ENCODE data around the gene SLAIN2. TPM values are rescaled to one million over a fixed set of nuclear protein-coding genes. Genes with fewer than 3 reads are reported as not detected.
"Not testable (repeated sequence)": the region's sequence is repeated elsewhere in the genome, so short reads cannot be mapped to it uniquely, and the experiment has no call there.

The SLAIN2 gene
- total RNA-seq (2021), result 30.8 and 32.0 TPM in 2 replicates
- long read RNA-seq, full-length matches to known transcripts, result 11 of 21 reads
- long read RNA-seq, partial matches to known transcripts, result 4 of 21 reads
- long read RNA-seq, other reads (novel, unspliced or antisense), result 6 of 21 reads

DNA sequence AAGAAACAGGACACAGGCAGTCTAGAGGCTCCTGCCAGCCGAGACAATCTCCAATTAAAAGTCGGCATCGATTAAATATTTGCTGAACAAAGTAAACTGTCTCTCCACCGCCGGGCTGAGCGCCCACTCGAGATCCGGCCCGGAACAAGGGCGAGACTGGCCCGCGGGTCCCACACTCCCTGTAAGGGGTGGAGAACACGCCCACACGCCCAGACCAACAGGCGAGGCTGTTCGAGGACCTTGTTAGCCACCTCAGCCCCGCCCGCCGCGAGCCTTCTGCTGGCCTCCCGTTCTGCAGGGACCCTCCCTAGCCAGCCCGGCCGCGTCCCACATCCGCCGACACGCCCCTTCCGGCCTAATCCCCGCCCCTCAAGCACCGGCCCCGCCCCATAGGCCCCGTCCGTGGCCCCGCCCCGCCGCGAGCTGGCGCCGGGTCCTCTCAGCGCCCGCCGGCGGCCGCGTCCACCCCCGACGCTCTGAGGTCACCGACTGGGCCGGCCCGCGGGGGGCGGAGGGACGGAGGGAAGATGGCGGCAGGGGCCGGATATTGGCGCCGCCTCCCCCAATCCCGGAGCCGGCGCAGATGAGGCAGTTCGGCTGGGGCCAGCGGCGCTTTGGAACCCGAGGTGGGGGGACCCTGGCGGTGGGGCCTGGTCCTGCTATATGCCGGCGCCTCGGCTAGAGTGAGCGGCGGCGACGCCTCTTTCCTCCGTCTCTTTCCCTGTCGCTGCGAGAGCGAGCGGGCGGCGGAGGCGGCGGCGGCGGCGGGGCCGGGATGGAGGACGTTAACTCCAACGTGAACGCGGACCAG lies at the start of gene SLAIN2:
Gene SLAIN2, plus strand, starts transcription at position 565 of the 811 bp plus-strand sequence. Its CDS starts 211 bp downstream, at position 776.
- no peaks in the 10 kb centered on the region for H3K4me1 ChIP-seq (ENCODE audit: insufficient read depth, low read length)
- H3K14ac ChIP-seq (ENCODE audit: insufficient read depth, low read length), result peak within 1 kb of the TSS; percentile 96
- no peaks in the 10 kb centered on the region for H3K27me3 Mint-ChIP-seq (ENCODE audit: low read depth)
- peaks cover 28% of the 10 kb centered on the region; the same call in 1 of the 2 replicates for H3K79me2 ChIP-seq (ENCODE audit: insufficient read depth, low read length)
- no peak within 1 kb of the TSS for H3K27ac ChIP-seq (ENCODE audit: insufficient read length, low read depth, low read length)
- H3K56ac ChIP-seq (ENCODE audit: insufficient read length, low read depth, low read length), result no peak within 1 kb of the TSS
- H3T11ph ChIP-seq (ENCODE audit: low read length), result no peak within 1 kb of the TSS
- TF ChIP-seq, protein P1, sequence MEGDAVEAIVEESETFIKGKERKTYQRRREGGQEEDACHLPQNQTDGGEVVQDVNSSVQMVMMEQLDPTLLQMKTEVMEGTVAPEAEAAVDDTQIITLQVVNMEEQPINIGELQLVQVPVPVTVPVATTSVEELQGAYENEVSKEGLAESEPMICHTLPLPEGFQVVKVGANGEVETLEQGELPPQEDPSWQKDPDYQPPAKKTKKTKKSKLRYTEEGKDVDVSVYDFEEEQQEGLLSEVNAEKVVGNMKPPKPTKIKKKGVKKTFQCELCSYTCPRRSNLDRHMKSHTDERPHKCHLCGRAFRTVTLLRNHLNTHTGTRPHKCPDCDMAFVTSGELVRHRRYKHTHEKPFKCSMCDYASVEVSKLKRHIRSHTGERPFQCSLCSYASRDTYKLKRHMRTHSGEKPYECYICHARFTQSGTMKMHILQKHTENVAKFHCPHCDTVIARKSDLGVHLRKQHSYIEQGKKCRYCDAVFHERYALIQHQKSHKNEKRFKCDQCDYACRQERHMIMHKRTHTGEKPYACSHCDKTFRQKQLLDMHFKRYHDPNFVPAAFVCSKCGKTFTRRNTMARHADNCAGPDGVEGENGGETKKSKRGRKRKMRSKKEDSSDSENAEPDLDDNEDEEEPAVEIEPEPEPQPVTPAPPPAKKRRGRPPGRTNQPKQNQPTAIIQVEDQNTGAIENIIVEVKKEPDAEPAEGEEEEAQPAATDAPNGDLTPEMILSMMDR (conservative IDR thresholded peaks at IDR 0.05), result peak; percentile 61
- H3K27ac Mint-ChIP-seq, result peak within 1 kb of the TSS; percentile 98
- H4K8ac ChIP-seq (replicated peaks; ENCODE audit: insufficient read length, low read depth, low read length), result no peak within 1 kb of the TSS
- H3K27me3 ChIP-seq (ENCODE audit: insufficient read depth, low read length), result no peaks in the 10 kb centered on the region
- H2BK120ac ChIP-seq (ENCODE audit: low read depth, low read length, poor library complexity, severe bottlenecking), result no peak within 1 kb of the TSS
- H3K23me2 ChIP-seq (ENCODE audit: insufficient read length, low read depth, low read length, poor library complexity, severe bottlenecking), result peaks cover 10% of the 10 kb centered on the region
- no peak within 1 kb of the TSS for H2BK5ac ChIP-seq (ENCODE audit: insufficient read length, low read length)
- H3K79me1 ChIP-seq (ENCODE audit: insufficient read depth, low read depth, low read length, poor library complexity, severe bottlenecking), result no peaks in the 10 kb centered on the region
- no peak within 1 kb of the TSS for H3K4ac ChIP-seq (ENCODE audit: low read depth, low read length)
- peak within 1 kb of the TSS; percentile 92 to 95 for H3K4me3 Mint-ChIP-seq
- no peak within 1 kb of the TSS for H3K23ac ChIP-seq (ENCODE audit: insufficient read length, low read depth, low read length)
- no peaks in the 10 kb centered on the region for H3K9me3 ChIP-seq (ENCODE audit: control insufficient read depth, low read depth, low read length)
- H2AFZ ChIP-seq (ENCODE audit: low read length), result no peak within 1 kb of the TSS
- no peak within 1 kb of the TSS for H4K91ac ChIP-seq (ENCODE audit: insufficient read length, low read depth, low read length)
- H4K5ac ChIP-seq (ENCODE audit: insufficient read length, low read depth, low read length), result no peak within 1 kb of the TSS
- H2BK15ac ChIP-seq (ENCODE audit: low read depth, low read length), result no peak within 1 kb of the TSS
- no CpG with 5 or more reads among the region's 89 CpGs for WGBS (ENCODE audit: extremely low coverage, insufficient read length, low lambda C conversion rate)
- H3K18ac ChIP-seq (ENCODE audit: insufficient read length, low read depth, low read length), result peak within 1 kb of the TSS; percentile 86
- no peaks in the 10 kb centered on the region for H4K20me1 ChIP-seq (ENCODE audit: control insufficient read depth, insufficient read depth, insufficient read length)
- H3K4me2 ChIP-seq (ENCODE audit: insufficient read depth, insufficient read length, low read length), result peak within 1 kb of the TSS; percentile 91
- peaks cover 0 to 2% (median 0%) of the 10 kb centered on the region in 3 experiments; a peak in 1 of 7 replicates for H3K36me3 Mint-ChIP-seq (ENCODE audit: insufficient read depth in 1 of 3, low read depth in 3 of 3)
- DNase-seq, result peak; percentile 99
- H3K9me3 Mint-ChIP-seq, result no peaks in the 10 kb centered on the region
- H2BK20ac ChIP-seq (ENCODE audit: low read depth, low read length, poor library complexity, severe bottlenecking), result no peak within 1 kb of the TSS
- no peak within 1 kb of the TSS for H2AK5ac ChIP-seq (ENCODE audit: insufficient read length, low read length)
- no peak within 1 kb of the TSS for H2BK12ac ChIP-seq (ENCODE audit: insufficient read length, low read depth, low read length)
- peak within 1 kb of the TSS; percentile 86 for H3K9ac ChIP-seq (ENCODE audit: extremely low read depth, insufficient read length, low read length)
- H3K4me1 Mint-ChIP-seq, result peaks cover 48 to 53% of the 10 kb centered on the region in 2 experiments

DNA sequence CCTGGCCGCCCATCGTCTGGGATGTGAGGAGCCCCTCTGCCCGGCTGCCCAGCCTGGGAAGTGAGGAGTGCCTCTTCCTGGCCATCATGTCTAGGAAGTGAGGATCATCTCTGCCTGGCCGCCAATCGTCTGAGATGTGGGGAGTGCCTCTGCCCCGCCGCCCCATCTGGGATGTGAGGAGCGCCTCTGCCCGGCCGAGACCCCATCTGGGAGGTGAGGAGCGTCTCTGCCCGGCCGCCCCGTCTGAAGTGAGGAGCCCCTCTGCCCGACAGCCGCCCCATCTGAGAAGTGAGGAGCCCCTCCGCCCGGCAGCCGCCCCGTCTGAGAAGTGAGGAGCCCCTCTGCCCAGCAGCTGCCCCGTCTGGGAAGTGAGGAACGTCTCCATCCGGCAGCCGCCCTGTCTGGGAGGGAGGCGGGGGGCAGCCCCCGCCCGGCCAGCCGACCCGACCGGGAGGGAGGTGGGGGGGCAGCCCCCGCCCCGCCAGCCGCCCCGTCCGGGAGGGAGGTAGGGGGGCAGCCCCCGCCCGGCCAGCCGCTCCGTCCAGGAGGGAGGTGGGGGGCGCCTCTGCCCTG lies 49.0 kb upstream of the SLAIN2 start:
- not testable (repeated sequence) for H3K27ac Mint-ChIP-seq; DNase-seq; H3K23ac ChIP-seq (ENCODE audit: insufficient read length, low read depth, low read length); H2BK12ac ChIP-seq (ENCODE audit: insufficient read length, low read depth, low read length); H3K14ac ChIP-seq (ENCODE audit: insufficient read depth, low read length); H4K8ac ChIP-seq (replicated peaks; ENCODE audit: insufficient read length, low read depth, low read length); H4K5ac ChIP-seq (ENCODE audit: insufficient read length, low read depth, low read length); H3K9ac ChIP-seq (ENCODE audit: extremely low read depth, insufficient read length, low read length); H3K23me2 ChIP-seq (ENCODE audit: insufficient read length, low read depth, low read length, poor library complexity, severe bottlenecking); H2AFZ ChIP-seq (ENCODE audit: low read length); H3K27ac ChIP-seq (ENCODE audit: insufficient read length, low read depth, low read length); H2BK15ac ChIP-seq (ENCODE audit: low read depth, low read length); H4K91ac ChIP-seq (ENCODE audit: insufficient read length, low read depth, low read length); H3K27me3 Mint-ChIP-seq (ENCODE audit: low read depth); H3K27me3 ChIP-seq (ENCODE audit: insufficient read depth, low read length); H3K4me1 Mint-ChIP-seq; H2BK20ac ChIP-seq (ENCODE audit: low read depth, low read length, poor library complexity, severe bottlenecking); H3K9me3 ChIP-seq (ENCODE audit: control insufficient read depth, low read depth, low read length); H3K4me3 Mint-ChIP-seq; H2BK120ac ChIP-seq (ENCODE audit: low read depth, low read length, poor library complexity, severe bottlenecking); H3K4me2 ChIP-seq (ENCODE audit: insufficient read depth, insufficient read length, low read length); H3K4ac ChIP-seq (ENCODE audit: low read depth, low read length); H2AK5ac ChIP-seq (ENCODE audit: insufficient read length, low read length); H2BK5ac ChIP-seq (ENCODE audit: insufficient read length, low read length); H3K18ac ChIP-seq (ENCODE audit: insufficient read length, low read depth, low read length); H3K79me2 ChIP-seq (ENCODE audit: insufficient read depth, low read length); H3K4me1 ChIP-seq (ENCODE audit: insufficient read depth, low read length); H3K79me1 ChIP-seq (ENCODE audit: insufficient read depth, low read depth, low read length, poor library complexity, severe bottlenecking); H3K56ac ChIP-seq (ENCODE audit: insufficient read length, low read depth, low read length); H4K20me1 ChIP-seq (ENCODE audit: control insufficient read depth, insufficient read depth, insufficient read length); H3T11ph ChIP-seq (ENCODE audit: low read length)
- WGBS (ENCODE audit: extremely low coverage, insufficient read length, low lambda C conversion rate), result no CpG with 5 or more reads among the region's 40 CpGs
- H3K36me3 Mint-ChIP-seq (ENCODE audit: insufficient read depth in 1 of 3, low read depth in 3 of 3), result peaks cover 3 to 19% (median 11%) of the 10 kb centered on the region in 3 experiments; a peak in 5 of 7 replicates
- H3K9me3 Mint-ChIP-seq, result peaks cover 31 to 34% of the 10 kb centered on the region in 2 experiments

All from H9 (cell line).